GM12891 (cell line): ENCODE measurements around the gene ZNF581.

Experiments
- PAX5 ChIP-seq: IDR thresholded peaks from 2 replicates; pipeline ENCODE4 v1.6.1; 2011; ENCODE audit warnings: low read length, moderate library complexity, mild to moderate bottlenecking; ENCODE audit not compliant: insufficient read depth, severe bottlenecking
- POLR2A ChIP-seq: IDR thresholded peaks from 2 replicates; pipeline ENCODE4 v1.6.1; 2011; ENCODE audit warnings: low read depth, low read length, control low read depth
- POLR2AphosphoS5 ChIP-seq: IDR thresholded peaks from 2 replicates; pipeline ENCODE4 v1.6.1; 2011; ENCODE audit warnings: low read depth, low read length, control low read depth
- POU2F2 ChIP-seq: IDR thresholded peaks from 2 replicates; pipeline ENCODE4 v1.6.1; 2011; ENCODE audit warnings: low read depth, mild to moderate bottlenecking, control low read depth, low read length, moderate library complexity
- SPI1 ChIP-seq: IDR thresholded peaks from 2 replicates; pipeline ENCODE4 v1.6.1; 2011; ENCODE audit warnings: low read depth, low read length, control low read depth
- TAF1 ChIP-seq: IDR thresholded peaks from 2 replicates; pipeline ENCODE4 v1.6.1; 2011; ENCODE audit warnings: low read depth, low read length, control low read depth

DNA sequence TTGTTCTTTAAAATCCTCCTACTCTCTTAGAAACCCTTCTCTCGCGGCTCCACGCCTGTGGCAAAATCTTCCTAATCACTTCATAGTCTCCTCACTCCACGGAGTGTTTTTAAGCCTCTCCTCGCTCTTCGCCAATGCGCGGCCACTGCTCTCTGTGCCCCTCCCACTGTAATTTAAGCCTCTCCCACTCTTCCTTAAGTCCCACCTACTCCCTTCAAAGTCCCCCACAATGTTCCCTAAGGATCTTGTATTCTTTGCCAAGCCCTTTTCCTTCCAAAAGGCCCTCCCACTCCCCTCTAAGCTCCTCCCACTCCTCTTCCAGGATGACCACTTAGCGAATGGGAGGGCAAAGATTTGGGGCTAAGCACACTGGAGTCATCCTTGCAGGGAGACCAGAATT is 45.4 kb upstream of the ZNF581 start:
- TF ChIP-seq POLR2AphosphoS5 = no peak
- TF ChIP-seq TAF1 = no peak
- no peak for TF ChIP-seq POLR2A
- TF ChIP-seq PAX5 = no peak
- TF ChIP-seq SPI1 = no peak
- no peak for TF ChIP-seq POU2F2
